ENCODE data around the gene CELF4.

The CELF4 gene

GRCh38 chr18:37425222-37425621 lies 140.4 kb downstream of the CELF4 start:
- H3K4me3 ChIP-seq (ENCODE audit: low read depth, low read length) = no peak overlapping the region
- no peaks in the 10 kb centered on the region for H3K36me3 ChIP-seq
- H3K4me1 ChIP-seq = no peaks in the 10 kb centered on the region
- DNase-seq = no peak
- H3K27me3 ChIP-seq = no peaks in the 10 kb centered on the region
- no peak for TF ChIP-seq CTCF (IDR thresholded peaks at IDR 0.05; ENCODE audit: low read depth, low read length)
- no peaks in the 10 kb centered on the region for H3K9me3 ChIP-seq

- TF ChIP-seq CTCF (IDR thresholded peaks at IDR 0.05; ENCODE audit: low read depth, low read length) = no peak
Measured at GRCh38 chr18:37424507-37424906, 141.1 kb downstream of the CELF4 start.

GRCh38 chr18:37422596-37422995 lies 143.0 kb downstream of the CELF4 start:
- H3K27me3 ChIP-seq = no peaks in the 10 kb centered on the region
- DNase-seq = no peak
- H3K4me3 ChIP-seq (ENCODE audit: low read depth, low read length) = no peak overlapping the region
- no peaks in the 10 kb centered on the region for H3K4me1 ChIP-seq
- TF ChIP-seq CTCF (IDR thresholded peaks at IDR 0.05; ENCODE audit: low read depth, low read length) = no peak
- H3K9me3 ChIP-seq = no peaks in the 10 kb centered on the region
- no peaks in the 10 kb centered on the region for H3K36me3 ChIP-seq

More at GRCh38 chr18:37424507-37424906, 141.1 kb downstream of the CELF4 start:
- DNase-seq = no peak
- Histone ChIP-seq H3K9me3 (no peaks in the 10 kb centered on the region), H3K36me3 (no peaks in the 10 kb centered on the region), H3K4me1 (no peaks in the 10 kb centered on the region), H3K27me3 (no peaks in the 10 kb centered on the region), H3K4me3 (ENCODE audit: low read depth, low read length) (no peak overlapping the region)

GRCh38 chr18:37422116-37422515 lies 143.5 kb downstream of the CELF4 start:
- H3K4me1 ChIP-seq = no peaks in the 10 kb centered on the region

GRCh38 chr18:37421341-37422077 lies 144.1 kb downstream of the CELF4 start:
- no peak for DNase-seq
- Histone ChIP-seq H3K9me3 (no peaks in the 10 kb centered on the region), H3K4me1 (no peaks in the 10 kb centered on the region), H3K27me3 (no peaks in the 10 kb centered on the region), H3K36me3 (no peaks in the 10 kb centered on the region), H3K4me3 (ENCODE audit: low read depth, low read length) (no peak overlapping the region)
- TF ChIP-seq CTCF (IDR thresholded peaks at IDR 0.05; ENCODE audit: low read depth, low read length) = no peak

More at GRCh38 chr18:37422116-37422515, 143.5 kb downstream of the CELF4 start:
- no peak for TF ChIP-seq CTCF (IDR thresholded peaks at IDR 0.05; ENCODE audit: low read depth, low read length)
- H3K36me3 ChIP-seq = no peaks in the 10 kb centered on the region
- no peak overlapping the region for H3K4me3 ChIP-seq (ENCODE audit: low read depth, low read length)
- H3K27me3 ChIP-seq = no peaks in the 10 kb centered on the region
- H3K9me3 ChIP-seq = no peaks in the 10 kb centered on the region
- no peak for DNase-seq

GRCh38 chr18:37420315-37420880 lies 145.2 kb downstream of the CELF4 start:
- no peak for DNase-seq
- Histone ChIP-seq H3K36me3 (no peaks in the 10 kb centered on the region), H3K9me3 (no peaks in the 10 kb centered on the region), H3K4me1 (no peaks in the 10 kb centered on the region), H3K4me3 (ENCODE audit: low read depth, low read length) (no peak overlapping the region), H3K27me3 (no peaks in the 10 kb centered on the region)
- TF ChIP-seq CTCF (IDR thresholded peaks at IDR 0.05; ENCODE audit: low read depth, low read length) = no peak
